ENCODE results near the gene GTPBP4.

DNA sequence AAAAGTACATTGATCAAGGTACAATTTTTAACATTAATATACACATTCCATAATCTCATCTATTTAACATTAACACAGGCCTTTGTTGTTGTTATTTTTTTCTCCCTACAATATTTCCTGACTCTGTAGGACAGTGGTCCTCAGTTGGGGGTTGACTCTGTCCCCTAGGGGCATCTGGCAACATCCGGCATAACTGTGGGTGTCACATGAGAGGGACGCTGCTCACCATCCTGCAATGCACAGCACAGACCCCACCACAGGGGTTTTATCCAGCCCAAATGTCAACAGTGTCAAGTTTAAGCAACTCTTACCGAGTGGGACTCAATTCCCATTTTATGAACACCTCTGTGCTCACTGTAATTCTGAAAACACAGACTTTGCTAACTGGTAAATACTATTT lies 51.9 kb downstream of the GTPBP4 start:
- TF ChIP-seq, protein P1, sequence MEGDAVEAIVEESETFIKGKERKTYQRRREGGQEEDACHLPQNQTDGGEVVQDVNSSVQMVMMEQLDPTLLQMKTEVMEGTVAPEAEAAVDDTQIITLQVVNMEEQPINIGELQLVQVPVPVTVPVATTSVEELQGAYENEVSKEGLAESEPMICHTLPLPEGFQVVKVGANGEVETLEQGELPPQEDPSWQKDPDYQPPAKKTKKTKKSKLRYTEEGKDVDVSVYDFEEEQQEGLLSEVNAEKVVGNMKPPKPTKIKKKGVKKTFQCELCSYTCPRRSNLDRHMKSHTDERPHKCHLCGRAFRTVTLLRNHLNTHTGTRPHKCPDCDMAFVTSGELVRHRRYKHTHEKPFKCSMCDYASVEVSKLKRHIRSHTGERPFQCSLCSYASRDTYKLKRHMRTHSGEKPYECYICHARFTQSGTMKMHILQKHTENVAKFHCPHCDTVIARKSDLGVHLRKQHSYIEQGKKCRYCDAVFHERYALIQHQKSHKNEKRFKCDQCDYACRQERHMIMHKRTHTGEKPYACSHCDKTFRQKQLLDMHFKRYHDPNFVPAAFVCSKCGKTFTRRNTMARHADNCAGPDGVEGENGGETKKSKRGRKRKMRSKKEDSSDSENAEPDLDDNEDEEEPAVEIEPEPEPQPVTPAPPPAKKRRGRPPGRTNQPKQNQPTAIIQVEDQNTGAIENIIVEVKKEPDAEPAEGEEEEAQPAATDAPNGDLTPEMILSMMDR (IDR thresholded peaks at IDR 0.05) = no peak
- TF ChIP-seq NR3C1 (IDR thresholded peaks at IDR 0.05) (no peak), ESRRA (IDR thresholded peaks at IDR 0.05; ENCODE audit: borderline replicate concordance, low read length) (no peak), BHLHE40 (IDR thresholded peaks at IDR 0.05; ENCODE audit: low read depth, low read length) (no peak), MYC (IDR thresholded peaks at IDR 0.05; ENCODE audit: borderline replicate concordance, low read length) (no peak)
